ENCODE measurements around the gene GNAI1. TPM values are rescaled to one million over a fixed set of nuclear protein-coding genes. Genes with fewer than 3 reads are reported as not detected.

Gene GNAI1
- total and polyA plus RNA-seq, 4 donors: 8.9 to 38.7 (median 20.9) TPM

- H3K9me3 ChIP-seq (ENCODE audit: control insufficient read depth in 4 of 4, low read length in 3 of 4): no peaks in the 10 kb centered on the region
- WGBS: 93% methylated on average over 15 of the region's 15 CpGs
- TF ChIP-seq ATF3 (IDR thresholded peaks at IDR 0.05): no peak
- no peak for TF ChIP-seq YY1 (IDR thresholded peaks at IDR 0.05)
- TF ChIP-seq FOXA1 (IDR thresholded peaks at IDR 0.05): no peak
- TF ChIP-seq ZBTB33 (IDR thresholded peaks at IDR 0.05): no peak
- no peak for TF ChIP-seq MAX (IDR thresholded peaks at IDR 0.05)
- no peak for TF ChIP-seq NR2F2 (IDR thresholded peaks at IDR 0.05)
- no peak for TF ChIP-seq SP1 (IDR thresholded peaks at IDR 0.05)
- TF ChIP-seq GABPA (IDR thresholded peaks at IDR 0.05 in 1 of 2, conservative IDR thresholded peaks at IDR 0.05 in 1 of 2): no peak
- no peak for TF ChIP-seq REST (IDR thresholded peaks at IDR 0.05)
- TF ChIP-seq HNF4G (IDR thresholded peaks at IDR 0.05): no peak
- no peak for TF ChIP-seq RXRA (IDR thresholded peaks at IDR 0.05)
- no peak for TF ChIP-seq RAD21 (IDR thresholded peaks at IDR 0.05)
- TF ChIP-seq CTCF (IDR thresholded peaks at IDR 0.05; ENCODE audit: low read depth, low read length, missing input control): no peak
- no peak for TF ChIP-seq EGR1 (IDR thresholded peaks at IDR 0.05; ENCODE audit: low read depth in 2 of 2)
- no peak for TF ChIP-seq TAF1 (conservative IDR thresholded peaks at IDR 0.05)
- TF ChIP-seq FOXA2 (IDR thresholded peaks at IDR 0.05): no peak
- TF ChIP-seq HNF4A (conservative IDR thresholded peaks at IDR 0.05): no peak
- TF ChIP-seq JUND (IDR thresholded peaks at IDR 0.05): no peak
- DNase-seq (ENCODE audit: low spot score): no peak
- H3K27me3 ChIP-seq (ENCODE audit: control insufficient read depth in 4 of 4, insufficient read depth in 4 of 4, low read length in 3 of 4): no peaks in the 10 kb centered on the region
- H3K36me3 ChIP-seq (ENCODE audit: control insufficient read depth in 4 of 4, insufficient read depth in 3 of 4, low read depth in 1 of 4, low read length in 3 of 4): no peaks in the 10 kb centered on the region
- no peak overlapping the region for H3K27ac ChIP-seq (ENCODE audit: low read depth in 1 of 2, low read length in 2 of 2)
- H3K9ac ChIP-seq (ENCODE audit: low read depth in 1 of 2, low read length in 2 of 2): no peak overlapping the region
- peaks cover 8 to 30% (median 16%) of the 10 kb centered on the region in 4 donors for H3K4me1 ChIP-seq (ENCODE audit: control insufficient read depth in 4 of 4, insufficient read depth in 4 of 4, low read length in 3 of 4)
- H3K4me3 ChIP-seq (ENCODE audit: low read depth in 1 of 3, low read length in 3 of 3): no peak overlapping the region
Observed at GRCh38 chr7:80183900-80184685, 49.5 kb downstream of the GNAI1 start.
